Panc1 (cell line): ENCODE data around the gene SLC35F2.

ENCODE experiments used
- CTCF ChIP-seq: fragments of 450-650 bp; IDR thresholded peaks from 2 replicates; pipeline ENCODE4 v1.5.1; 2017; ENCODE audit warnings: mild to moderate bottlenecking
- TF ChIP-seq, protein P1 (sequence below), 2 experiments: IDR thresholded peaks; 2 replicates each; pipeline ENCODE4 v1.6.1; 2011 to 2012; ENCODE audit warnings: low read depth in 2 of 2, control low read depth in 1 of 2, low read length in 1 of 2, mild to moderate bottlenecking in 1 of 2, moderate library complexity in 1 of 2; ENCODE audit not compliant: insufficient read depth in 1 of 2

DNA sequence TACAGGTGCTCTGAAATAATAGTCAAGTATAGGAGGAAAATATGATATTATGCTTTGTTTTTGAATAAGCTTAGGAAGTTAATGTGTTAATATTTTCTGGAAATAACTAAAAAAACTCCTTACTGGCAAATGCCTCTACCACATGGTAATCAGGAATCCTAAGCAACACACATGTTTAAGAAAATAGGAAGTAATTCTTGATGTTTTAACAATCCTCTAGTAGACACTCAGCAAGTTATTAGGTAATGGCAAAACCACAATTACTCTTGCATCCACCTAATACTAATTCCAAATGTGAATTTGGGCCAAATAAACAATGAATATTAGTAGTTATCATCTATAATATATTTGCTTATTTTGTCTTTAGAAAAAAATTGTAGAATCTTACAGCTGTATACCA, 53.6 kb downstream of the SLC35F2 start:
- TF ChIP-seq CTCF: no peak
- TF ChIP-seq, protein P1, sequence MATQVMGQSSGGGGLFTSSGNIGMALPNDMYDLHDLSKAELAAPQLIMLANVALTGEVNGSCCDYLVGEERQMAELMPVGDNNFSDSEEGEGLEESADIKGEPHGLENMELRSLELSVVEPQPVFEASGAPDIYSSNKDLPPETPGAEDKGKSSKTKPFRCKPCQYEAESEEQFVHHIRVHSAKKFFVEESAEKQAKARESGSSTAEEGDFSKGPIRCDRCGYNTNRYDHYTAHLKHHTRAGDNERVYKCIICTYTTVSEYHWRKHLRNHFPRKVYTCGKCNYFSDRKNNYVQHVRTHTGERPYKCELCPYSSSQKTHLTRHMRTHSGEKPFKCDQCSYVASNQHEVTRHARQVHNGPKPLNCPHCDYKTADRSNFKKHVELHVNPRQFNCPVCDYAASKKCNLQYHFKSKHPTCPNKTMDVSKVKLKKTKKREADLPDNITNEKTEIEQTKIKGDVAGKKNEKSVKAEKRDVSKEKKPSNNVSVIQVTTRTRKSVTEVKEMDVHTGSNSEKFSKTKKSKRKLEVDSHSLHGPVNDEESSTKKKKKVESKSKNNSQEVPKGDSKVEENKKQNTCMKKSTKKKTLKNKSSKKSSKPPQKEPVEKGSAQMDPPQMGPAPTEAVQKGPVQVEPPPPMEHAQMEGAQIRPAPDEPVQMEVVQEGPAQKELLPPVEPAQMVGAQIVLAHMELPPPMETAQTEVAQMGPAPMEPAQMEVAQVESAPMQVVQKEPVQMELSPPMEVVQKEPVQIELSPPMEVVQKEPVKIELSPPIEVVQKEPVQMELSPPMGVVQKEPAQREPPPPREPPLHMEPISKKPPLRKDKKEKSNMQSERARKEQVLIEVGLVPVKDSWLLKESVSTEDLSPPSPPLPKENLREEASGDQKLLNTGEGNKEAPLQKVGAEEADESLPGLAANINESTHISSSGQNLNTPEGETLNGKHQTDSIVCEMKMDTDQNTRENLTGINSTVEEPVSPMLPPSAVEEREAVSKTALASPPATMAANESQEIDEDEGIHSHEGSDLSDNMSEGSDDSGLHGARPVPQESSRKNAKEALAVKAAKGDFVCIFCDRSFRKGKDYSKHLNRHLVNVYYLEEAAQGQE (IDR thresholded peaks at IDR 0.05; ENCODE audit: insufficient read depth in 1 of 2, low read depth in 2 of 2, low read length in 1 of 2): no peak
